OCI-LY7 (cell line): ENCODE results near the gene MSH3. TPM values are rescaled to one million over a fixed set of nuclear protein-coding genes. Genes with fewer than 3 reads are reported as not detected.
"Not testable (repeated sequence)": the region's sequence is repeated elsewhere in the genome, so short reads cannot be mapped to it uniquely, and the experiment has no call there.

Experiments
- BruUV-seq: library from RNA; stranded (reverse); fragments of 400-500 nt; replicated peaks from 2 replicates; lab custom pipeline; 2021; lab: Mats Ljungman, UMichigan
- CTCF ChIA-PET: fragments of 300-600 bp; sonication (Branson Sonifier 250); formaldehyde crosslinking; loops from one replicate; lab custom pipeline; 2022; ENCODE audit warnings: antibody characterized with exemption; ENCODE audit not compliant: unreplicated experiment; lab: Charles Lee
- POLR2A ChIA-PET: fragments of 300-600 bp; sonication (Branson Sonifier 250); formaldehyde crosslinking; loops from one replicate; lab custom pipeline; 2022; ENCODE audit warnings: antibody characterized with exemption; lab: Charles Lee
- DNase-seq: peaks from one replicate; pipeline ENCODE4 v3.0.0-alpha.2; 2015; ENCODE audit warnings: low spot score
- H2AFZ ChIP-seq: fragments of 200-600 bp; sonication (generic), shearing (Covaris generic); 2 replicates; pipeline ENCODE4 v1.6.1; 2014; ENCODE audit warnings: mild to moderate bottlenecking, antibody characterized with exemption, low read length, moderate library complexity
- H3K27ac ChIP-seq: fragments of 200-600 bp; sonication (generic); 2 replicates; pipeline ENCODE4 v1.5.1; 2014; ENCODE audit warnings: mixed run types, low read depth, mild to moderate bottlenecking, moderate library complexity, low read length, inconsistent platforms; ENCODE audit not compliant: poor library complexity, severe bottlenecking
- H3K36me3 ChIP-seq: fragments of 200-600 bp; sonication (generic); 2 replicates; pipeline ENCODE4 v1.6.1; 2014; ENCODE audit warnings: mild to moderate bottlenecking, antibody characterized with exemption, low read length, moderate library complexity, mixed read lengths; ENCODE audit not compliant: insufficient read depth
- H3K4me1 ChIP-seq: fragments of 200-600 bp; sonication (generic); 2 replicates; pipeline ENCODE4 v1.5.1; 2014; ENCODE audit warnings: mild to moderate bottlenecking, low read length; ENCODE audit not compliant: insufficient read depth, poor library complexity, severe bottlenecking
- H3K4me2 ChIP-seq: fragments of 200-600 bp; sonication (generic); 2 replicates; pipeline ENCODE4 v1.6.1; 2014; ENCODE audit warnings: mild to moderate bottlenecking, low read length
- H3K4me3 ChIP-seq: fragments of 200-600 bp; sonication (generic); 2 replicates; pipeline ENCODE4 v1.5.1; 2014; ENCODE audit warnings: mild to moderate bottlenecking, low read depth, low read length; ENCODE audit not compliant: poor library complexity, severe bottlenecking
- H3K79me2 ChIP-seq: fragments of 200-600 bp; sonication (generic); 2 replicates; pipeline ENCODE4 v1.6.1; 2016; ENCODE audit warnings: low read depth, mild to moderate bottlenecking, low read length, moderate library complexity, mixed read lengths; ENCODE audit not compliant: insufficient read depth
- H3K9me2 ChIP-seq: fragments of 200-600 bp; sonication (generic); 2 replicates; pipeline ENCODE4 v1.6.1; 2016; ENCODE audit warnings: mild to moderate bottlenecking, low read length, mixed read lengths; ENCODE audit not compliant: insufficient read depth
- H3K9me3 ChIP-seq: fragments of 200-600 bp; sonication (generic); 2 replicates; pipeline ENCODE4 v1.6.1; 2014; ENCODE audit warnings: mild to moderate bottlenecking, mixed run types, low read length, mixed read lengths
- H4K20me1 ChIP-seq: fragments of 200-600 bp; sonication (generic); 2 replicates; pipeline ENCODE4 v1.6.1; 2014; ENCODE audit warnings: mild to moderate bottlenecking, antibody characterized with exemption, low read length, moderate library complexity, mixed read lengths; ENCODE audit not compliant: insufficient read depth
- EZH2phosphoT487 ChIP-seq: fragments of 200-600 bp; sonication (generic); IDR thresholded peaks from 2 replicates; pipeline ENCODE4 v1.6.1; 2018; ENCODE audit warnings: low read depth, borderline replicate concordance, mild to moderate bottlenecking, mixed run types, antibody characterized with exemption, low read length, moderate library complexity, mixed read lengths
- intact Hi-C: fragments of 100-400 bp; cut with micrococcal nuclease; formaldehyde crosslinking; loops from one replicate; pipeline ENCODE4 v1.10.0; 2022; ENCODE audit not compliant: unreplicated experiment
- total RNA-seq, 2 experiments: library from RNA; depleted of rRNA in 1 of 2; stranded (reverse); fragments of >200 nt in 1 of 2; shearing (Covaris generic) in 1 of 2; gene quantifications; 2 replicates each; pipeline ENCODE4 v1.2.3, GENCODE V29; 2014 to 2022
- TF ChIP-seq, protein P1 (sequence below): fragments of 200-600 bp; sonication (generic); conservative IDR thresholded peaks from 2 replicates; pipeline ENCODE4 v1.5.1; 2014; ENCODE audit warnings: mild to moderate bottlenecking, antibody characterized with exemption, low read length, moderate library complexity, mixed read lengths

MSH3 gene
- total RNA-seq, 2 experiments from 2014 or later: 15.4 to 28.3 TPM

- intact Hi-C loops: no loop called here
- TF ChIP-seq, protein P1, sequence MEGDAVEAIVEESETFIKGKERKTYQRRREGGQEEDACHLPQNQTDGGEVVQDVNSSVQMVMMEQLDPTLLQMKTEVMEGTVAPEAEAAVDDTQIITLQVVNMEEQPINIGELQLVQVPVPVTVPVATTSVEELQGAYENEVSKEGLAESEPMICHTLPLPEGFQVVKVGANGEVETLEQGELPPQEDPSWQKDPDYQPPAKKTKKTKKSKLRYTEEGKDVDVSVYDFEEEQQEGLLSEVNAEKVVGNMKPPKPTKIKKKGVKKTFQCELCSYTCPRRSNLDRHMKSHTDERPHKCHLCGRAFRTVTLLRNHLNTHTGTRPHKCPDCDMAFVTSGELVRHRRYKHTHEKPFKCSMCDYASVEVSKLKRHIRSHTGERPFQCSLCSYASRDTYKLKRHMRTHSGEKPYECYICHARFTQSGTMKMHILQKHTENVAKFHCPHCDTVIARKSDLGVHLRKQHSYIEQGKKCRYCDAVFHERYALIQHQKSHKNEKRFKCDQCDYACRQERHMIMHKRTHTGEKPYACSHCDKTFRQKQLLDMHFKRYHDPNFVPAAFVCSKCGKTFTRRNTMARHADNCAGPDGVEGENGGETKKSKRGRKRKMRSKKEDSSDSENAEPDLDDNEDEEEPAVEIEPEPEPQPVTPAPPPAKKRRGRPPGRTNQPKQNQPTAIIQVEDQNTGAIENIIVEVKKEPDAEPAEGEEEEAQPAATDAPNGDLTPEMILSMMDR: no peak
- TF ChIP-seq EZH2phosphoT487: no peak
- Histone ChIP-seq H3K4me3 (no peak overlapping the region), H3K9me3 (no peaks in the 10 kb centered on the region), H4K20me1 (no peaks in the 10 kb centered on the region), H3K4me2 (no peak overlapping the region), H3K36me3 (peaks cover 51% of the 10 kb centered on the region), H3K9me2 (no peaks in the 10 kb centered on the region), H3K27ac (no peak overlapping the region), H2AFZ (no peak overlapping the region), H3K79me2 (no peaks in the 10 kb centered on the region), H3K4me1 (no peaks in the 10 kb centered on the region)
- no TSS peak for BruUV-seq
- POLR2A ChIA-PET: no interaction called here
- DNase-seq: no peak
- CTCF ChIA-PET: no interaction called here
Measured at GRCh38 chr5:80816590-80816989, 162.1 kb downstream of the MSH3 start.

DNA sequence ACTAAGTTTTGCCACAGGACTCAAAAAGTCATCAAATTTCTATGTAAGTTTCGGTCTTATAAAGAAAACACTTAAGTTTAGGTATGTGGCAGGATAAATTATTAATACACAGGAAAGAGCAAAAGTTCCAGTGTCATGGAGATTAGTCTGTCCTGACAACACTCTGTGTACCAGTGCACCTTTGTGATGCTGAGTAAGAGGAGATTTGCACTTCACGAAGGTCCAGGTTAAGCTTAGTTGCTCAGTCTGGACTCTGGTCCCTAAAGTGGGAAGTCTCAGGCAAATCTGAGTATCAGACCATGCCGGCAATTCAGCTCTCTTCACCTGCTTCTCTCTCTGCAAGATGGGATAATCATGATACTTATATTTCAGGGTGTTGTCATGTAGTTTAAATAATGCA lies 166.2 kb downstream of the MSH3 start:
- no peak for DNase-seq
- Histone ChIP-seq H3K4me2 (no peak overlapping the region), H2AFZ (no peak overlapping the region), H3K79me2 (no peaks in the 10 kb centered on the region), H4K20me1 (no peaks in the 10 kb centered on the region), H3K4me3 (no peak overlapping the region), H3K9me2 (no peaks in the 10 kb centered on the region), H3K36me3 (peaks cover 53% of the 10 kb centered on the region), H3K4me1 (no peaks in the 10 kb centered on the region), H3K9me3 (peaks cover 4% of the 10 kb centered on the region; the same call in 1 of the 2 replicates), H3K27ac (no peak overlapping the region)
- ChIA-PET CTCF (no interaction called here), POLR2A (interaction anchor here (0.7 kb wide), 1 partner anchor 52 kb away, joined by 3 read pairs; no protein-coding TSS in a partner anchor)
- TF ChIP-seq EZH2phosphoT487: no peak
- TF ChIP-seq, protein P1: no peak
- intact Hi-C loops: no loop called here
- no TSS peak for BruUV-seq

DNA sequence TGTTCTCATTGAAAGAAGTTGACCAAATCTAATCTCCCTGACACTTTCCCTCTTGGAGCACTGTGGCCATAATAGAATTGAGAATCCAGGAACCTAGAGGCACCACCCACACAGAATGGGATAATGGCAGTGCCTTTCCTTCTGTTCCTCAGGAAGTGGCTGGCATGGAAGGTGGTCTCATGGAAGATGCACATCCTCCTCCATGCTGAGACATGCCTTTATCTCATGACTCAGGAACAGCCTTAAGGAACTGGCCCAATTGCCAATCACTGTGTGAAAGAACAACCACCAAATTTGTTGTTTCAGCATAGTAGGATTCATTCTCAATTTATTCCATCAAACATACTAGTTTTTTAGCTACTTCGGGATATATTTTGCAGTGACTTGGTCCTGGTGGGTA lies 168.2 kb downstream of the MSH3 start:
- intact Hi-C loops: no loop called here
- no peak overlapping the region for H2AFZ ChIP-seq
- POLR2A ChIA-PET: no interaction called here

GRCh38 chr5:80824159-80824558 lies 169.7 kb downstream of the MSH3 start:
- Histone ChIP-seq H3K9me3 (peaks cover 17% of the 10 kb centered on the region; the same call in 1 of the 2 replicates), H3K36me3 (peaks cover 71% of the 10 kb centered on the region)
- intact Hi-C loops, H3K4me1 ChIP-seq, CTCF ChIA-PET, H3K79me2 ChIP-seq, H3K9me2 ChIP-seq, POLR2A ChIA-PET, H3K4me3 ChIP-seq, H4K20me1 ChIP-seq, H3K4me2 ChIP-seq, H3K27ac ChIP-seq, BruUV-seq, DNase-seq, H2AFZ ChIP-seq: not testable (repeated sequence)

More for the DNA sequence above, 168.2 kb downstream of the MSH3 start:
- no peak for DNase-seq
- Histone ChIP-seq H4K20me1 (no peaks in the 10 kb centered on the region), H3K4me3 (no peak overlapping the region), H3K36me3 (peaks cover 60% of the 10 kb centered on the region), H3K4me1 (no peaks in the 10 kb centered on the region), H3K27ac (no peak overlapping the region), H3K9me2 (no peaks in the 10 kb centered on the region), H3K4me2 (no peak overlapping the region), H3K9me3 (peaks cover 10% of the 10 kb centered on the region; the same call in 1 of the 2 replicates), H3K79me2 (no peaks in the 10 kb centered on the region)
- CTCF ChIA-PET: no interaction called here
- TF ChIP-seq, protein P1: no peak
- TF ChIP-seq EZH2phosphoT487: no peak
- BruUV-seq: no TSS peak
